Stimulated activated naive CD8-positive, alpha-beta T cell treated with anti-CD3 and anti-CD28 coated beads, Interleukin-15, Interleukin-2, amounts not matched to agents 100 ng/mL and 50 ng/mL, for 24 hours (primary cell): Measurements from ENCODE around the gene KIF25.
"Not testable (repeated sequence)": the region's sequence is repeated elsewhere in the genome, so short reads cannot be mapped to it uniquely, and the experiment has no call there.

Experiments
- H3K27ac Mint-ChIP-seq: one replicate; pipeline ENCODE4 v1.8.0; 2021; ENCODE audit warnings: mild to moderate bottlenecking, mixed read lengths
- H3K27me3 Mint-ChIP-seq: one replicate; pipeline ENCODE4 v1.8.0; 2021; ENCODE audit warnings: mixed read lengths
- H3K36me3 Mint-ChIP-seq: one replicate; pipeline ENCODE4 v1.8.0; 2021; ENCODE audit warnings: low read depth, mixed read lengths
- H3K4me1 Mint-ChIP-seq: one replicate; pipeline ENCODE4 v1.8.0; 2021; ENCODE audit warnings: low read depth, mixed read lengths
- H3K4me3 Mint-ChIP-seq: one replicate; pipeline ENCODE4 v1.8.0; 2021; ENCODE audit warnings: mild to moderate bottlenecking, mixed read lengths
- H3K9me3 Mint-ChIP-seq: one replicate; pipeline ENCODE4 v1.8.0; 2021; ENCODE audit warnings: mixed read lengths

KIF25 gene

DNA sequence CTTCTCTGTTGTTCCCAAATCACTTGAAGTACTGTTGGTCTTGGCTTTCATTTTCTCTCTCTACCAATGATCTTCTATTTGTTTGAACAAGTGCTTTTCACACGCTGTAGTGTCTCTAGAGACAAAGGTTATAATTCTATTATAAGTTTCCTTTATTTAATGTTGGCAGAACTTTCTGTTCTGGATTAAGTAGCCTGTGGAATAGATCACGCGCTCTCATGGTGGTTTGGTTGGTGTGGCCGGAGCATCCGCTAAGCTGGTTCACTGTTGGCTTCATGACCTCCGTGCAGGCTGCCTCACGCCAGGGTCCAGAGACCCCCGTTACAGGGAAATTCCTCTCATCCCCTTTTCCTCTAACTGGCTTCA lies 30.9 kb upstream of the KIF25 start:
- Mint-ChIP-seq H3K36me3 (no peaks in the 10 kb centered on the region), H3K4me3 (no peak overlapping the region), H3K27ac (no peak overlapping the region), H3K4me1 (no peaks in the 10 kb centered on the region), H3K9me3 (no peaks in the 10 kb centered on the region), H3K27me3 (no peaks in the 10 kb centered on the region)

DNA sequence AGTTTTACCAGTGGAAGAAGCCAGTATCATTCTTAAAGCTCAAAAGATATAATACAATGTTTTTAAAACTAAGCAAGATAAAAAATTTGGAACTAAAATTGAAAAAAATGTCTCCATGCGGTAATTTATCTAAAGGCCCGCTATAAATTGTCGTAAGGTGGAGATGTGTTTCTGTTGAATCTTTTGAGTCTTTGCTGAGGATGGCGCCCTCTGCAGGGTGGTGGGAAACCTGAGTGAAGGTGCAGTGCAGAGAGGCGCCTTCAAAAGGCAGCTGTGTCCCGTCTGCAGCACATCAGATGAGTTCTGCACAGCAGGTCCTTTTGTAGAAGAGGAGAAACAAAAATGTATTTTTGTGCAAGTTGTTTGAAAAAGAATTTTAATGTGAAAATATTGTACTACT lies 29.4 kb upstream of the KIF25 start:
- peaks cover 1% of the 10 kb centered on the region for H3K27me3 Mint-ChIP-seq
- H3K4me1 Mint-ChIP-seq, result no peaks in the 10 kb centered on the region
- H3K36me3 Mint-ChIP-seq, result no peaks in the 10 kb centered on the region
- H3K27ac Mint-ChIP-seq, result no peak overlapping the region
- no peak overlapping the region for H3K4me3 Mint-ChIP-seq
- no peaks in the 10 kb centered on the region for H3K9me3 Mint-ChIP-seq

DNA sequence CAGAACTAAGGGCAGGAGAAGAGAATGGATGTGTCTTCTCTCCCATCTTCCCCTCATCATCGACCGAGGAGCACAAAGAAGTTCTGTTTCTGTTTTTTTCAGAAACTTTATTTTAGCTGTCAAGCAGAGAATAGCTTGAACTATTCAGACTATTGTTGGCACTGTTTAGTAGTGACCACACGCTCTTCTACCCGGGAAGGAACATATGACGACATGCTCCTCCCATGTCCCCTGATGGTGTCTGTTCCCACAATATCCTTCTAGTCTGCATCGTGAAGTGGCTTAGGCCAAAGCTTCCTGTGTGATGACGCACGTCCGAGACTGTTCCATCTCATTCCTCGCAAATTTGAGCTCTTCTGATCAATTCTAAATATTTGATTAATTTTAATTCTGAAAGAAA lies 27.2 kb upstream of the KIF25 start:
- Mint-ChIP-seq H3K4me3 (no peak overlapping the region), H3K9me3 (no peaks in the 10 kb centered on the region), H3K36me3 (no peaks in the 10 kb centered on the region), H3K27ac (no peak overlapping the region), H3K4me1 (no peaks in the 10 kb centered on the region), H3K27me3 (peaks cover 5% of the 10 kb centered on the region)

DNA sequence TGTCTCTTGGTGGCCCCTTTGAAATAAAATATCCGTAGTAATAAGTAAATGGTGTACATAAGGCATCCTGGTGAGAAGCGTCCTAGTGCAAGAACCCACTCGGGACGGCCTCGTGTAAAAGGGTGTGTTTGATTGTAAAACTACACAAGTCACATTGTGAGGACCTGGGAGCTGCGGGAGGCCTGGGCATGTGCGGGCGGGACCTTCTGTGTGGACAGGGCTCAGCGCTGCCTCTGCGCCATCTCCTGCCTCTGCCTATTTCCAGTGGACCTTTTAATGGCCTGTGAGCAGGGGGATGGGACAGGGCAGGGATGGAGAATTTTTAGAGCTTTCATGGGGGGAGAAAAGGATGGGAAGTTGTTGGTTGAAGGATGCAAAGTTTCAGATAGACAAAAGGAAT lies 25.3 kb upstream of the KIF25 start:
- Mint-ChIP-seq H3K4me1 (no peaks in the 10 kb centered on the region), H3K27ac (no peak overlapping the region), H3K9me3 (no peaks in the 10 kb centered on the region), H3K4me3 (no peak overlapping the region), H3K27me3 (peaks cover 5% of the 10 kb centered on the region), H3K36me3 (no peaks in the 10 kb centered on the region)

DNA sequence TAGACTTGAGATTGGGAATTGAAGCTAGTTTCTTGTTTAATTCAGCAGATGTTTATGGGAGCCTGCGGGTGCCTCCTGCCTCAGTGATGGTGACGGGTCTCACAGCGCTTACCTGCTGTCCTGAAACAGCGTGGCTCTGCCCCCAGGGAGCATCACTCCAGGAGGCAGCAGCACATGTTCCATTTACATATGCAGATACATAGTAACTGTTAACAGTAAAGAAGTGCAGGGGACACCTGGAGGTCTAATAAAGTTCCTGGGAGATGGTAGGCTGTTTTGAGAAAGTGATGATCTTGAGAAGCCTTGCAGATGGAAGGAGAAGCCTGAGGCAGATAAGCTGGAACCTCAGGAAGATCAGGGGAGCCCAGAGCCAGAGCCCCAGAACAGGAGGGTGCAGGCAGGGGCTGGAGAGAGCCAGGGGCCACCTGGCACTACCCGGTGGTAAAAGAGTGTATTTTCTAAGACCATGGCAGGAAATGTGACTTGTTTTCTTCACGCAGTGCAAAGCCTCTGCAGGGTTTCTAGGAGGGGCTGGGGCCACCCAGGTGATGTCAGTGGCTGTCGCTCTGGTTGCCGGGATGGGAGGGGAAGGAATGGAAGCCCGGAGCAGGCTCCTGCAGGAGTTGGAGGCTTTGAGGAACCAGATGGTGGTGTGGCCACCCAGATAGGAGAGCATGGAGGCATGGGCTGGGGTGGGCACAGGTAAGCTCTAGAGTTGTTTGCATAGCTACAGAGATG lies 24.2 kb upstream of the KIF25 start:
- H3K27ac Mint-ChIP-seq, result no peak overlapping the region
- H3K36me3 Mint-ChIP-seq, result no peaks in the 10 kb centered on the region
- H3K4me1 Mint-ChIP-seq, result no peaks in the 10 kb centered on the region
- H3K4me3 Mint-ChIP-seq, result no peak overlapping the region
- peaks cover 5% of the 10 kb centered on the region for H3K27me3 Mint-ChIP-seq
- no peaks in the 10 kb centered on the region for H3K9me3 Mint-ChIP-seq

DNA sequence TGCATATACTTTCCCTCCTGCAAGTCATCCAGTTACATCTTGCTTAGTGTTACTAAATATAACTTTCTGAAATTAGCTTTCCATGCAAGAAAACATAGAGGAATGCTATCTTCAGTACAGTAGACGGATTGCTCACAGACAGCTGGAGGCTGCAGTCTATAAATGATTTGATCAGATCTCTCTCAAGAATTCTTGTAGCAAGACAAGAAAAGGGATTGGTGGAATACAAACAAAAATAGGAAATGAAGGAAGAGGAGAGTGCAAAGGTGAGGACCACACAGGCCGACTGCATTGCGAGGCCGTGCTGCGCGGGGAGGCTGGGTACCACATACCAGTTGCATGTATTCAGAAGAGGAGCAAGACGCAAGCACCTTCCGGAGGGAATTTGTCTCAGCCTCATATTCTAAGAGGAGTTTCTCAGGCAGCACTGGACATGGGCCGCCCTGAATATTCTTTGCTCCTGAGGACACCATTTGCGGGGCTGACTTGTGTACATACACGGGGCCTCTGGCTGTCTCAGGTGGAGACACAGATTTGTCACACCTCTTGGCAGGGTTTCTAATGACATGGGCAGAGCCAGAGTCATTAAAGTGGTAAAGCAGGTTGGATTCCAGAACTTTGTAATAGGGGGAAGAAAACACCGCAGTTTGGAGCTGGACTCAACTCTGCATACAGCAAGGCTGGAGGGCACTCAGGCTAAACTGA lies 22.7 kb upstream of the KIF25 start:
- H3K9me3 Mint-ChIP-seq, result no peaks in the 10 kb centered on the region
- H3K27ac Mint-ChIP-seq, result no peak overlapping the region
- H3K4me3 Mint-ChIP-seq, result no peak overlapping the region
- H3K36me3 Mint-ChIP-seq, result no peaks in the 10 kb centered on the region
- H3K27me3 Mint-ChIP-seq, result peaks cover 5% of the 10 kb centered on the region
- H3K4me1 Mint-ChIP-seq, result no peaks in the 10 kb centered on the region

DNA sequence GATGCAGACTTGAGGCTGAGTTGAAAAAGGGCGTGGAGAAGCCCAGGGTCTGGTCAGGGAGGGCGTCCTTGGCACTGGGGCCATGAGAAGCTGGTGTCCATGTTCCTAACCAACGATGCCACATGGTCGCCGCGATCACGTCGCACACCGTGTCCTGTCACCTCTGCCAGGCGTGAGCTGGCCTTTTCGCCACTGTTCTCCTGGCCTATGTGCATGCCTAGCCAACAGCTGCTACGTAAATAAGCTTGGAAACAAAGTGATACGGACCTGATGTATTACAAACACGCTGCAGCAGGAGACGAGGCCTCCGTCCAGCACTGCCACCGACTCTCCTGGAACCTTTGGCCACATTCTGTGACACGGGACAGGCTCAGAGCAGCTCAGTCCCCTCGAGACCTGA lies 22.0 kb upstream of the KIF25 start:
- Mint-ChIP-seq H3K27ac (no peak overlapping the region), H3K36me3 (no peaks in the 10 kb centered on the region), H3K4me1 (no peaks in the 10 kb centered on the region), H3K27me3 (peaks cover 5% of the 10 kb centered on the region), H3K9me3 (no peaks in the 10 kb centered on the region), H3K4me3 (no peak overlapping the region)

DNA sequence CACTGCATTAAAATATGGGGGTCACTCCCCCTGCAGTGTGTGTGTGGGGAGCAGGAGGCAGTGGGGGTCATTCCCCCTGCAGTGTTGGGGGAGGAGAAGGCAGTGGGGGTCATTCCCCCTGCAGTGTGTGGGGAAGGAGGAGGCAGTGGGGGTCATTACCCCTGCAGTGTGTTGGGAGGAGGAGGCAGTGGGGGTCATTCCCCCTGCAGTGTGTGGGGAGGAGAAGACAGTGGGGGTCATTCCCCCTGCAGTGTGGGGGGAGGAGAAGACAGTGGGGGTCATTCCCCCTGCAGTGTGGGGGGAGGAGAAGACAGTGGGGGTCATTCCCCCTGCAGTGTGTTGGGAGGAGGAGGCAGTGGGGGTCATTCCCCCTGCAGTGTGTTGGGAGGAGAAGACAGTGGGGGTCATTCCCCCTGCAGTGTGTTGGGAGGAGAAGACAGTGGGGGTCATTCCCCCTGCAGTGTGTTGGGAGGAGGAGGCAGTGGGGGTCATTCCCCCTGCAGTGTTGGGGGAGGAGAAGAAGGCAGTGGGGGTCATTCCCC lies 21.3 kb upstream of the KIF25 start:
- H3K4me1 Mint-ChIP-seq, H3K27me3 Mint-ChIP-seq, H3K9me3 Mint-ChIP-seq, H3K27ac Mint-ChIP-seq, H3K36me3 Mint-ChIP-seq, H3K4me3 Mint-ChIP-seq: not testable (repeated sequence)

DNA sequence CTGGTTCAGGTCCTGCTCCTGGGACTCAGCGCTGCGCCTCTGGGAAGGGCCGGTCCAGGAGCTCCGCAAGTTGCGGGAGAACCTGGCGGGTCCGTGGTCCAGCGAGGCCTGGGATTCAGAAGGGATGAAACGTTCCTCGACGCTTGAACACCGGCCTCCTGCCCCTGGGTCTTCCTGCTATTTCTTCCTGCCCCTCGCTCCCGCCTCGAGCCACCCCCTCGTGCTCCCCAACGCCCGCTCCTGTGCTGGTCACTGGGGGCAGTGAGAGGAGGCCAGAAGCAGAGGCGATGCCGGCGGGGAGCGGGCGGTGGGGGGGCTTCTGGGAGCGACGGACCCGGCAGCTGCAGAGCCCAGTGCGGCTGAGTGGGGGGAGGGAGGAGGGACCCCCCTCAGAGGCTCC lies 20.8 kb upstream of the KIF25 start:
- H3K27ac Mint-ChIP-seq, result no peak overlapping the region
- peaks cover 7% of the 10 kb centered on the region for H3K27me3 Mint-ChIP-seq
- H3K9me3 Mint-ChIP-seq, result no peaks in the 10 kb centered on the region
- no peaks in the 10 kb centered on the region for H3K36me3 Mint-ChIP-seq
- H3K4me1 Mint-ChIP-seq, result no peaks in the 10 kb centered on the region
- no peak overlapping the region for H3K4me3 Mint-ChIP-seq

DNA sequence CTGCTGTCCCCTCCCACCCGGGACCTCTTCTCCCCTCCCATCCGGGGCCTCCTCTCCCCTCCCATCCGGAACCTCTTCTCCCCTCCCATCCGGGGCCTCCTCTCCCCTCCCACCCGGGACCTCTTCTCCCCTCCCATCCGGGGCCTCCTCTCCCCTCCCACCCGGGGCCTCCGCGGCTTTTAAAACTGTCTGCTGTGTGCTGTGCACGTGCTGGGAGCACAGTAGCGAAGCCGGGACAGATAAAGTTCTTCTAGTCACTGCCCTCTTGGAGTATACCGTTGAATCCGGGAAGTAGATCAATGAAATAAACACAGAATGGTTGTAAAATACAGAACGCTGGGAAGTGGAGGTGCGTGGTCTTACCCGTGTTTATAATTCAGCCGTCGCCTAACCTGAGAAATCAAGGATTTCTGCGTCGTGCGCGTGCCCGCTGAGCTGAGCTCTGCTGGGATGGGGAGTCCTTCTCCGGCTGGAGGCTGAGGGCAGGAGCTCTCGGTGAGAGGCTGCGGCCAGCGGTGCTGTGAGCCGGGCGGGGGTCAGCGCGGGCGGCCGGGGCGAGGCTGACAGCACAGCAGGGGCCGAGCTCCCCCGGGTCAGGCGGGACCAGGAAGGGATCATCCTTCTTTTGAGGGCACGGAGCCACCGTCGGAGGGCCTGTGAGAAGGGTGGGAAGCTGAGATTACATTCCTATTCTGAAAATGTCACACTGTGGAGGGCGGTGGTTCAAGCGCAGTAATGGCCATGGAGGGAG lies 19.6 kb upstream of the KIF25 start:
- Mint-ChIP-seq H3K36me3 (no peaks in the 10 kb centered on the region), H3K27ac (no peak overlapping the region), H3K4me3 (no peak overlapping the region), H3K4me1 (no peaks in the 10 kb centered on the region), H3K27me3 (peaks cover 11% of the 10 kb centered on the region), H3K9me3 (no peaks in the 10 kb centered on the region)

DNA sequence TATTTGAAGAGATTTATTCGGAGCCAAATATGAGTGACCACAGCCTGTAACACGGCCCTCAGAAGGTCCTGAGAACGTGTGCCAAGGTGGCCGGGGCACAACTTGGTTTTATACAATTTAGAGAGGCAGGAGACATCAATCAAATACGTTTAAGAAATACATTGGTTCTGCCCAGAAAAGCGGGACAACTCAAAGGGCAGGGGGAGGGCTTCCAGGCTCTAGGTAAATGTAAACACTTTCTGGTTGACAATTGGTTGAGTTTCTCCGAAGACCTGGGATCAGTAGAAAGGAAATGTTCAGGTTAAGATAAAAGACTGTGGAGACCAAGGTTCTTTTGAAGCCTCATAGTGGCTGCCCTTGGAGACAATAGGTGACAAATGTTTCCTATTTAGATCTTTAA lies 18.9 kb upstream of the KIF25 start:
- Mint-ChIP-seq H3K27ac (no peak overlapping the region), H3K4me1 (no peaks in the 10 kb centered on the region), H3K27me3 (peaks cover 6% of the 10 kb centered on the region), H3K9me3 (no peaks in the 10 kb centered on the region), H3K4me3 (no peak overlapping the region), H3K36me3 (no peaks in the 10 kb centered on the region)

DNA sequence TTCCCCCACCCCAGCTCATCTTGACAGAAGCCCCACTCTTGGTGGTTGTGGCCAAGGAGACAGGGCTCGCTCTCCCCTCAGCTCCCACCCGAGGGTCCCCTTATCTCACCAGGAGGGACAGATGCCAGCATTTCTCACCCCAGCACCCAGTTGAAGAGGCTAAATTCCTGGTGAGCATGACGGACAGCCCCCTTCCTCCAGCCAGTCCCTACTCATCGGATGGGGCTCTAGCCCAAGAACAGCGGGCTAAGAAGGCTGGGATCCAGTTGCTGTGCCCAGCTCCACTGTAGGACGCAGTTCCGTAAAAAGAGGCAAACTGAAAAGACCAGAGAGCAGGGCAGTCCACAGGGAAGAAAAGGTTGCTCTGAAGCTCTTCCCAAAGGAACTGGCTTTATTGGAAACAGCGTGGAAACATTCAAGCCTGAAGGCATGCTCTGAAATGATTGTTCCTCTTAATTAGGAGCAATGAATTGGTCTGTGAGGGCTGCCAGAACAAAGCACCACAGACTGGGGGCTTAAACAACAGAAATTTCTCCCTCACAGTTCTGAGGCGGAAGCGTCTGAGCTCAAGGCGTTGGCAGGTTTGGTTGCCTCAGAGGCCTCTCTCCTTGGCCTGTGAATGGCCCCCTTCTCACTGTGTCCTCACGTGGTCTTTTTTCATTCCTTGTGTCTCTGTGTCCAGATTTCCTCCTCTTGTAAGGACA lies 17.9 kb upstream of the KIF25 start:
- H3K36me3 Mint-ChIP-seq, result no peaks in the 10 kb centered on the region
- H3K4me1 Mint-ChIP-seq, result no peaks in the 10 kb centered on the region
- H3K9me3 Mint-ChIP-seq, result no peaks in the 10 kb centered on the region
- H3K4me3 Mint-ChIP-seq, result no peak overlapping the region
- no peak overlapping the region for H3K27ac Mint-ChIP-seq
- H3K27me3 Mint-ChIP-seq, result peaks cover 6% of the 10 kb centered on the region

DNA sequence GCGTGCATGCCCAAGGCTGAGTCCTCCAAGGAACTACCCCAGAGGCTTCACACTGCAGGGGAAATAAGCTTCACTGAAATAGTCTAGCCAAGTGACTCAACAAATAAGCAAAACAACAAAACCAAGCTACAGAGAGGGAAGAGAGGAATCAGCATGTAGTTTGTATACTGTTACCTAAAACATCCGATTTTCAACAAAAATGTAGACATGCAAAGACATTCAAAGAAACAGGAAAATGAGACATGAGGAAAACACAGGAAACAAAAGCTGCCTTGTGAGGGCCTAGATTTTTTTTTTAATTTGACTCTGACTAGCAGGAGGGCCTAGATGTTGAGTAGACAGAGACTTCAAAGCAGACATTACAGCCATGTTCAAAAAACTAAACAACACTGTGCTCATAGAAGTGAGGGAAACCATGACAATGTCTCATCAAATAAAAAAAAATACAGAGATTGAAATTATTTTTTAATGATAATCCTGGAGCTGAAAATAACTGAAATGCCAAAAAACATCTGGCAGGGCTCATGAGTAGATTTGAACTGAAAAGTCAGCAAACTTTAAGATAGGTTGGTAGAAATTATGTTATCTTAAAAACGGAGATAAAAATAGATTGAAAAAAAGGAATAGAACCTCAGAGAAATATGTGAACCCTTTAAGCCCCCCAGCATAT lies 16.4 kb upstream of the KIF25 start:
- no peak overlapping the region for H3K4me3 Mint-ChIP-seq
- no peaks in the 10 kb centered on the region for H3K36me3 Mint-ChIP-seq

DNA sequence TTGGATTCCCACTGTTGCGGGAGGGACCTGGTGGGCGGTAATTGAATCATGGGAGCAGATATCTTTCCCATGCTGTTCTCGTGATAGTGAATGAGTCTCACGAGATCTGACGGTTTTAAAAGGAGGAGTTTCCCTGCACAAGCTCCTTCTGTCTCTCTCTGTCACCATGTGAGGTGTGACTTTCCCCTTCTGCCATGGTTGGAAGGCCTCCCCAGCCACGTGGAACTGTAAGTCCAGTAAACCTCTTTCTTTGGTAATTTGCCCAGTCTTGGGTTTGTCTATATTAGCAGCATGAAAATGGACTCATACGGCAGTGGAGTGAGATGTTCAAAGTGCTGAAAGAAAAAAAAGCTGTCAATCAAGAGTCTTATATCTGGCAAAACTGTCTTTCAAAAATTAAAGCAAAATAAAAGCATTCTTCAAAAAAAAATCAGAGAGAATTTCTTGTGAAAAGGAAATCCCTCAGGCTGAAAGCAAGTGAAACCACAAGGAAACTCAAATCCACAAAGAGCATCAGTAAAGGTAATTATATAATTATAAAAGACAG lies 15.5 kb upstream of the KIF25 start:
- no peaks in the 10 kb centered on the region for H3K4me1 Mint-ChIP-seq
- H3K4me3 Mint-ChIP-seq, result no peak overlapping the region
- no peak overlapping the region for H3K27ac Mint-ChIP-seq
- peaks cover 6% of the 10 kb centered on the region for H3K27me3 Mint-ChIP-seq
- H3K9me3 Mint-ChIP-seq, result no peaks in the 10 kb centered on the region
- no peaks in the 10 kb centered on the region for H3K36me3 Mint-ChIP-seq

More for the DNA sequence above, 16.4 kb upstream of the KIF25 start:
- Mint-ChIP-seq H3K27ac (no peak overlapping the region), H3K4me1 (no peaks in the 10 kb centered on the region), H3K27me3 (peaks cover 6% of the 10 kb centered on the region), H3K9me3 (no peaks in the 10 kb centered on the region)
